CD4-positive, alpha-beta T cell treated with Interleukin-17A for 4 hours (primary cell): Measurements from ENCODE around the gene CLRN2.
"Not testable (repeated sequence)": the region's sequence is repeated elsewhere in the genome, so short reads cannot be mapped to it uniquely, and the experiment has no call there.

ENCODE experiments used
- DNase-seq: peaks from one replicate; pipeline ENCODE4 v3.0.0-alpha.2; 2020; ENCODE audit warnings: mixed read lengths

CLRN2 gene

DNA sequence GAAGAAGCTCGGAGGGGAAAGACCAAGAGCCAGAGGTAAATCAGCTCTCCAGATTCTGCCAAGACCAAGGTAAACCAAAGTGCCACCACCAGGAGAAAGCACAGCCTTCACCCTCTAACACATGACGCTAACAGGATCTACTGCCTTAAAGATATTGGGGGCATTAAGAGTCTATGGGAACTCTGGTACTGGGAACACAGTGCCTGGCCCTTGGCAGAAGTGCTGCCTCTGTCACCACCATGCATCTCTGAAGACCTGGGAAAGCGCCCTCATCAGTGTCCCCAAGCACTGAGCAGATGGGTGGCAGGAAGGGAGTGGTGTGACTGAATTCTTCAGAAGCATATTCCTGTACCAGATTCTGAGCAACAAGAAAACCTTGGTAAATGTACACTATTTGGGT is 4.4 kb upstream of the CLRN2 start:
- DNase-seq, result no peak

DNA sequence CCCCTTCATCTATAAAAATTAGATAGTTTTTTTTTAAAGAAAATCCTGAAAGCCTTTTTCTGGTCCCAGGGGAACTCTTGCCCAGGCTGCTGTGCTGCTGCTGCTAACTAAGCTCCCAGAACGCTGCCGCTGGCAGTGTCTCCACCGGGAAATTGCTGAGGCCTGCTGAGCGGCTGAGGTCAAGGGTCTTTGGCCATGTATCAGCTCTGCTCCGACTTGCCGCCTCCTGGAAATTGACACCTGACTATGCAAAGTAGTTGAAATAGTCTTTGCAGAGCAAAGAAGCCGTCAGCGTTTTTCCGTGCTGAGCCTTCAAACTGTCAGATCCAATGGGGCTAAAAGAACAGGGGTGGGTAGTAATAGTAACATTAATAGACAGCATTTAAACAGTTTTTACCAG is 3.9 kb upstream of the CLRN2 start:
- DNase-seq, result no peak

DNA sequence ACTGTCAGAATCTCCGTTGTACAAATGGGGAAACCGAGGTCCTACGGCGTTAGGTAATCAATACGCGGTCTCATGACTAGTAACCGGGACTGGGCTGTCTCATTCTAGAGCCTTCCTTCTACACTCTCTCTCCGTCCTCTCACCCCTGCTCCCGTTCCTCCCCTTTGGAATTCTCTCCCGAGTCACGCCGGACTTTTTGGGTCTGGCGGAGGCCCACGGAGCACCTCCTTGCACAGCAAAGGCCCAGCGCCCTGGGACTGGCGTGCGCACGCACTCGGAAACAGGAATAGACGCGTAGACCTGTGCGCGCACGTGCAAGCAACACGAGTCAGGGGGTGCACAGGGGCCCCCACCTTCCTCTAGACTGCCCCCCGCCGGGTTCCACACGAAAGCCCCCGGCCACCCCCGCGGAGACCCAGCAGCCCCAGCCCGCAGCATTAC is 3.4 kb upstream of the CLRN2 start:
- DNase-seq, result peak; percentile 62

- DNase-seq, result peak; percentile 80
These were observed 2.8 kb upstream of the CLRN2 start, which contains the start of gene QDPR for GRCh38 chr4:17511950-17512795. Gene QDPR, minus strand, starts transcription at chr4:17512090. Its CDS starts 36 bp downstream, at chr4:17512054.

DNA sequence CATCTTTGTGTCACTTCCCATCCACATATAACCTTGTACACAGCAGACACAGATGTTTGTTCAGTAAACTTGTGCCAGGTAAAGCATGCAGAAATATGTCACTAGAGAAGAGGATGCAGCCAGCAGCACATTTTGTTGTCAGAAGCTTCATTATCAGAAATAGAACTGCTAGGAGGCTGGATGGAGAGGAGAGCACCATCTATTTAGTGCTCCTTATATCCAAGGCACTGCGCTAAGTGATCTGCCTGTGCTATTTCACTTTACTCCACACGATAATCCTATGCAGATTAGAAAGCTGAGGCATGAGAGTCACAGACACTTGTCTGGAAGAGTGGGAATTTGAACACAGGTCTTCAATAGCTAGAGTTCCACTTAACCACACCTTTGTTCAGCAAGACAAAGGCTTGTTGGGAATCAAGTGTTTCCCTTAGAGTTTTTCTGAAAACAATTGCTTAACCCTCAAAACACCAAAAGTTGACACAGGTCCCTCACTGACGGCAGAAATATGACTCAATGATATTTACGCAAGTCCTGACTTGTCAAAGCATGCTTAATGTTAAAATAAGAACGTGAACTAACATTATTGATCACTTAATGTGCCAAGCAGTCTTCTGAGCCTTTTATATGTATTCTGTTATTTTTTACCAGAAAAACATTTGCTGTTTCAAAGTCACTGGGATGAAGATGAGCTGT is 1.8 kb upstream of the CLRN2 start:
- DNase-seq, result no peak

DNA sequence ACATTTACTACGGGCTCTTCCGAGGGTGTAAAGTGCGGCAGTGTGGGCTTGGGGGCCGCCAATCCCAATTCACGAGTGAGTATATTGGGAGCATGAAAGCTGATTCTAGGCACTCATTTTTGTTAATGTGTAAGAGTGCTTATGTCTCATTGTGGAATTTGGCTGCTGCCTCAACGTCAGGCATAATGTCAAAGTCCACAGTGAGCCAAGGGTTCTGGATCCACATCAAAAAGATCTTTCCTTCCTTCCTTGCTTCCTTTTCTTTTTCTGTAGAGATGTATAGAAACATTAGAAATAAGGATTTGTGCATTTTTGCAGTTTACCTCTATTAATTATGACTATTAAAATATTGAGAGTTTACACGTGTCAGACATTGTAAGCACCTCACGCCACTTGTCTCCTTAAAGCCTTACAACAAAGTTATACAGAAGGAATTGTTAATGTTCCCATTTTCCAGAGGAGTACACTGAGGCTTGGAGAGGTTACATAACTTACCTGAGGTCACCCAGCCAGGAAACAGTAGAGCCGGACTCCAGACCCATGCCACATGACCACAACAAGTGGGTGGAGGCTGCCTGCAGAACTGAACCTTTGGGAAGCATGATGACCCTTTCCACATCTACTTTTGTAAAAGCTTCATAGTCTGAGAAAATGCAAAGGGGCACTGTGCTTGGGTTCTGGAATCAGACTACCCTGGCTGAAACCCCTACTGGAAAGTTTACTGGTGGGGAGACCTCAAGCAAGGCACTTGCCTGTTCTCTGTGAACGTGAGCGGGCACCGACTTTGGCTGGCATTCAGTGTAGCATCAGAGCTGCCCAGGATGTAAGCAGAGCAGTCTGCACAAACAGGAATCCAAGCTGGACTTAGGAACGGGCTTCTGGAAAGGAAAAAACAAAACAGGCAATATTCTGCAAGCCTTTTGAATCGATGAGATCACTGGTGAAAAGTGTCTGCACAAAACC is 761 bp downstream of the CLRN2 start:
- no peak for DNase-seq

DNA sequence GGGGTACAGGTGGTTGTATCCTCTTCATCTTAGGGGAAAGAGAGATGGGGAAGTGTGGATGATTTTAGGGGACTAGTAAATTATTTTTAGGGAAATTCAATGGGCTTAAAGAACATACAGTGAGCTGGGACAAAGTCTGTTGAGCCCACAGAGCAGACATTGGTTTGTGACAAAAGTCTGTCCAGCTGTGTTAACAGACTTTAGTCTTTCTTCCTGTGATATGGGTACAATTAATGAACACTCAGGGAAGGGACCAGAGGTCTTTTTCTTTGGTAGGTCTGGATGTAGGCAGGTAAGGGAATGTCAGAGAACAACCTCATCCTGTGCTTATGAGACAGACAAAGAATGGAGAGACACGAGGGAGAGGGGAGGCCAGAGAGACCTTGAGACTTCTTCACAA is 2.0 kb downstream of the CLRN2 start:
- no peak for DNase-seq

- DNase-seq, result no peak
These were observed 2.7 kb downstream of the CLRN2 start for GRCh38 chr4:17517664-17518063.

- DNase-seq, result no peak
These were observed 6.6 kb downstream of the CLRN2 start for GRCh38 chr4:17521595-17521994.

- DNase-seq, result no peak
These were observed 8.7 kb downstream of the CLRN2 start for GRCh38 chr4:17523662-17524061.

DNA sequence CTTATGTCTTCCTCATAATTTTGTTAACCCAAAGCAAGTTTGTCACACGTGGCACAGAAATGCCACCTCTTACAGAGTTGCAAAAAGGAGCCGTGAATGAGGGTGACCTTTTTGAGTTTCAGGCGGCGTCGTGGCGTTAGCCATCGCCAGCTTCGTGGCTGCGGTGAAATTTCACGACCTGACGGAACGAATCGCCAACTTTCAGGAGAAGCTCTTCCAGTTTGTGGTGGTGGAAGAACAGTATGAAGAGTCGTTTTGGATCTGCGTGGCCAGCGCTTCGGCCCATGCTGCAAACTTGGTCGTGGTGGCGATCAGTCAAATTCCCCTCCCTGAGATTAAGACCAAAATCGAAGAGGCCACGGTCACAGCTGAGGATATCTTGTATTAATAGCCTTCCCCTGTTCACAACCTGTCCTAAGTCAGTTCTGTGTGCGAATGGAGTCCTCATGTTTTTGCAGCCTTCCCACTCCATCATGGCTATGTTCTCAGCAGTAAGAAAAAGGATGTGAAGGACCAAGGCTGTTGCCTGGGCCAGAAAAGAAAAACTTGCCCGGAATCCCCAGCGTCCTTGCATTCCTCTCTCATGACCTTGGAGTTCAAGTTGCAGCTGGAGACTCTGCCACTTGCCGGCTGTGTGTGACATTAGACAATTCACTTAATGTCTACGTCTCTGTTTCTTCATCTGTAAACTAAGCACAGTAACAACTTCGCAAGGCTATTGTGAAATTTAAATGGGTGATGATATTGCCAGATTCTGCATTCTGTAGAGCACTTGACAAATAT is 11.9 kb downstream of the CLRN2 start:
- DNase-seq, result no peak

GRCh38 chr4:17528551-17529165 is 13.7 kb downstream of the CLRN2 start:
- DNase-seq, result no peak

DNA sequence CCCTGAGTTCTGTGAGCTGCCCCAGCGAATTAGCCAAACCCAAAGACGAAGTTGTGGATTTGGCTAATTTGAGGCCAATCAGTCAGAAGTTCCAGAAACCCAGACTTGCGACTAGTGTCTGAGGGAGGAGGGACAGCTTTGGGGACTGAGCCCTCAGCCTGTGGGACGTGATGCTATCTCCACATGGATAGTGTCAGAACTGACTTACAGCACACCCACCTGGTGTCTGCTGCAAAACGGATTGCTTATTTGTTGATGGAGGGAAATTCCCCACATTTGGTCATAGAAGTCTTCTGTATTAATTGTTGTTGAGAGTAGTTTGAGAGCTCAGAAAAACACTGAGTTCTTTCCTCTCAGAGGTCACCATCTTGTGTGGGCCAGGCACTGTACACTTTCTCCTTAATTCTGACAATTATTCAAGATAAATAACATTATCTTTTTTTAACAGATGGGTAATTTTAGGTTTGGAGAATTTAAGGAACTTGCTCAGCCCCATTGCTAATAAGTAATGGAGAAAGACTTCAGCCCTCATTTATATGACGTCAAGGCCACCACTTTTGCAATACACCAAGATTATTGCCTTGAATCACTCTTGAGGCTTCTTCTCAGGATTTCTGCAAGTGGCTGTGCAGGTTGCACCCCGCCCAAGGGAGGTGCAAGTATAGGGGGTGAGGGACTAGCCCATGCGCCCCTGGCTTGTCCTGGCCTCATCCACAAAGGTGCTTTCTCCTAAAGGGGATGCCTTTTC is 16.7 kb downstream of the CLRN2 start:
- DNase-seq, result no peak

DNA sequence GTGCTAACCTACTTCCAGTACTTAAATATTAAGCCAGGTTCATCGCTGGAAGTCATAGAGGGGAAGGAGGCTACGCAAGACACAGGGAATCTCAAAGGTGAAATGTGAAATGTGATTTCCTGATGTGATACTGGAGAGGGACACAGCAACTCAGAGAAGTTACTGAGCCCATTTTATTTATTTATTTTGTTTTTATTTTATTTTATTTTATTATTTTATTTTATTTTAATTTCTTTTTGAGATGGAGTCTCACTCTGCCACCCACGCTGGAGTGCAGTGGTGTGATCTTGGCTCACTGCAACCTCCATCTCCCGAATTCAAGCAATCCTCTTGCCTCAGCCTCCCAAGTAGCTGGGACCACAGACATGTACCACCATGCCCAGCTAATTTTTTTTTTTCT is 19.7 kb downstream of the CLRN2 start:
- no peak for DNase-seq

DNA sequence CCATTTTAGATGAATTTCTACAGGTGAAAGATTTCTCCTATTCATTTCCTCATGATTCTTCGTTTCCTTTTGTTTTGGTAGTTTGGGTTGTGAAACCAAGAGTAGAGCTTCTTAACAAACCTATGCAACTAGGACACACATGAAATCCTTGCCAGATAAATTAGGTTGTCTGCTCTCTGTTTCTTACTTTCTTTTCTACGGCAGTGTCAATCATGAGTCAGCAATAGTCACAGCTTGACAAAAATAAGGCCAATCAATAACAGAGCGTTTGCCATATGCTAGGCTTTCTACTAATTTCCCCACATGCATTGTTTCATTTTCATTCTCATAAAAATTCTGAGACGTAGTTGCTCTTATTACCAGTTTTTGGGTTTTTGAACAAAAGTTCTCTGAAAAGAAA is 20.3 kb downstream of the CLRN2 start:
- DNase-seq, result no peak

DNA sequence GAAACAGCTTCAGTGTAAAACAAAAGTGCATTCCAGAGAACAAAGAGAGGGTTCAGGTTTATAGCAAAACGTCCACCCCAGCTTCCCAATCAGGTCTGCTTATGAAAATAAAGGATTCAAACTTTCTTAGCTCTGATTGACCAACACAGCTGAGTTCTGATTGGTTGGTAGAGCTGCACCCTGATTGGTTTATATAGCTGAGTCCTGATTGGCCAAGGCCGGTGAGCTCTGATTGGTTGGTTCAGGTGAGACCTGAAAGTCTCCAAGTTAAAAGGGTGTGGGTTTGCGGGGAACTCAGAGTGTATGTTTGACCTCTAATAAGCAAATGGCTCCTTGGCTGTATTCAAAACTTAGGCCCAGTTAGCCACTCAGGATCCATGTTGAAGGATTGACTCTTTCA is 20.9 kb downstream of the CLRN2 start:
- DNase-seq, result no peak

DNA sequence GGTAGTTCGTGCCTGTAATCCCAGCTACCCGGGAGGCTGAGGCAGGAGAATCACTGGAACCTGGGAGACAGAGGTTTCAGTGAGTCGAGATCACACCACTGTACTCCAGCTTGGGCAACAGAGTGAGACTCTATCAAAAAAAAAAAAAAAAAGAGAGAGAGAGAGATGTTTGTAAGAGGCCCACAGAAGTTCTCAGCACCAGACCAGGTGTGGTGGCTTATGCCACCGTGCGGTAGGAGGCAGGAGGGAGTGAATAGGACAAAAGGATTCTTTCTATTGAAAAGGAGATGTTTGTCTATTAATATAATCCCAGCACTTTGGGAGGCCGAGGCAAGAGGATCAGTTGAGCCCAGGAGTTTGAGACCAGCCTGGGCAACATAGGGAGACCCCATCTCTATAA is 22.1 kb downstream of the CLRN2 start:
- not testable (repeated sequence) for DNase-seq

GRCh38 chr4:17544205-17544604 is 29.2 kb downstream of the CLRN2 start:
- no peak for DNase-seq

DNA sequence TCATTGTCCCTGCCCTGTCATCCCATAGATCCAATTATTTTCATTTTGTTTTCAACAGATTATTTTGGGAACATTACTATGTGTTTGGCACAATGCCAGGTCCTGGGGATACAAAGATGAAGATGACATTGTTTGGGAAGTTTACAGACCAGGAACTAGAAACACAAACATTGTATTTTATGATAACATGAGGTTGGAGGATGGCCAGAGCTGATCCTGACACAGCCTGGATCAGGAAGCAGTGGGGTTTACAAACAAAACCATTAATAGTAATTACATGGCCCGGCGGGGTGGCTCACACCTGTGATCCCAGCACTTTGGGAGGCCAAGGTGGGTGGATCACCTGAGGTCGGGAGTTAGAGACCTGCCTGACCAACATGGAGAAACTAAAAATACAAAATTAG is 29.9 kb downstream of the CLRN2 start:
- DNase-seq, result no peak

DNA sequence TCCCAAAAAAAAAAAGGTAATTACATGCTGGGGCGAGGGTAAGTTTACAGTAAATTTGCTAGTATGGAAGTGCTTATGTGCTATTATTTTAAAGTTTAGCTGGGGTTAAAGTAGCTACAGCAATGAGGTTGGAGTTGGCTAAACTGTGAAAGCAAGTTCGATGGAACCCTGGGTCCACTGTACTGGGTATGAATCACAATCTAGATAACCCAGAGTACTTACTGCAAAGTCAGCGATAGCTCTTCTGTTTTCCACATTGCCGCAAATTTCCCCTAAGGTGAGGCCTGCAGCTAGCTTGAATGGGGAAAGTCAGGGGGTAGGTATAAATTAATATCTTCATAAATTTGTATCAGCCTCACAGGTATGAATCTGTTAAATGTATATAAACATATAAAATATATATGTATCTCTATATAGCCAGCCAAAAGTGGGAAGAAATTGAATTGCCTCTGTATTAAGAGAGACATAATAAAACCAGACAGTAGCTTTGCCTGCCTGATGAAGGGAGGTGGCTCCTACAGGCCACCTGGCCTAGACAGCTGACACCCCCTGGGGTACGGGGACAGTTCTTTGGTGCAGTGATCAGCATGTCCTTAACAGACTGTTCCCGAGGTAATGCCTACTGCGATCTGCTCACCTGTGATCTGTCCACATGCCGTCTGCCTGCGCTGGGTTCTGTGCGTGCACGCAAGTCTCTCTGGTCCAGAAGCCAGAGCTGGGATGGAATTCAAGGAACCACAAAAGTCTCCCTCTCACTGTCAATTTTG is 30.6 kb downstream of the CLRN2 start:
- no peak for DNase-seq
